ENCODE results near the gene PUDP. TPM values are rescaled to one million over a fixed set of nuclear protein-coding genes. Genes with fewer than 3 reads are reported as not detected.
"Not testable (repeated sequence)": the region's sequence is repeated elsewhere in the genome, so short reads cannot be mapped to it uniquely, and the experiment has no call there.

The PUDP gene
- total and polyA plus RNA-seq, 2 experiments from 2014 or later: 4.0 to 11.6 TPM

DNA sequence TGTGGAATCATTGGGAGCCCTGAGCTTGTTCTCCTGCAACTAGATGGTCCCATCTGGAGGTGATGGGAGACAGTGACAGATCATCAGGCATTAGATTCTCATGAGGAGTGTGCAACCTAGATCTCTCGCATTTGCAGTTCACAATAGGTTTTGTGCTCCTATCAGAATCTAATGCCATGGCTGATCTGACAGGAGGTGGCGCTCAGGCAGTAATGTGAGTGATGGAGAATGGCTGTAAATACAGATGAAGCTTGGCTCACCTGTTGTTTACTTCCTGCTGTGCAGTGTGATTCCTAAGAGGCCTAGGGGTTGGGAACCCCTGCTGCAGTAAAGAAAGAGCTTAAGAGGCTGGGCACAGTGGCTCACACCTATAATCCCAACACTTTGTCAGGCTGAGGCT lies 42.2 kb upstream of the PUDP start:
- H3K27me3 ChIP-seq (replicated peaks; ENCODE audit: insufficient read depth): no peaks in the 10 kb centered on the region
- H3K4me2 ChIP-seq (ENCODE audit: unreplicated experiment): no peak overlapping the region
- H3K4me1 ChIP-seq (ENCODE audit: insufficient read depth): no peaks in the 10 kb centered on the region
- H2AFZ ChIP-seq: no peak overlapping the region
- H3K9ac ChIP-seq: no peak overlapping the region
- no peaks in the 10 kb centered on the region for H4K20me1 ChIP-seq (ENCODE audit: insufficient read depth)
- no peaks in the 10 kb centered on the region for H3K9me2 ChIP-seq (ENCODE audit: insufficient read depth)
- WGBS, 2 experiments (ENCODE audit: low coverage in 1 of 2, low lambda C conversion rate in 2 of 2, missing lambda C conversion rate in 2 of 2): 93 to 100% methylated on average over 2 of the region's 2 CpGs
- no peaks in the 10 kb centered on the region for H3F3A ChIP-seq (ENCODE audit: insufficient read depth)
- H3K27ac ChIP-seq: no peak overlapping the region
- no peak for TF ChIP-seq EZH2 (IDR thresholded peaks at IDR 0.05; ENCODE audit: insufficient read depth, poor library complexity, severe bottlenecking)
- TF ChIP-seq EZH2phosphoT487 (IDR thresholded peaks at IDR 0.05; ENCODE audit: insufficient read depth, low read depth): no peak
- no peaks in the 10 kb centered on the region for H3K79me2 ChIP-seq (ENCODE audit: insufficient read depth)
- no peaks in the 10 kb centered on the region for H3K36me3 ChIP-seq (ENCODE audit: low read depth)
- H3K9me3 ChIP-seq (ENCODE audit: low read depth): no peaks in the 10 kb centered on the region
- H3K4me3 ChIP-seq: no peak overlapping the region
- in situ Hi-C loops (cut with MboI): no loop called here
- no peak for DNase-seq

GRCh38 chrX:7188672-7189071 lies 40.7 kb upstream of the PUDP start:
- Histone ChIP-seq H3K9me2 (ENCODE audit: insufficient read depth) (no peaks in the 10 kb centered on the region), H2AFZ (no peak overlapping the region), H3K4me3 (no peak overlapping the region), H3K27me3 (replicated peaks; ENCODE audit: insufficient read depth) (no peaks in the 10 kb centered on the region), H3K9me3 (ENCODE audit: low read depth) (no peaks in the 10 kb centered on the region), H4K20me1 (ENCODE audit: insufficient read depth) (no peaks in the 10 kb centered on the region), H3K27ac (no peak overlapping the region), H3K36me3 (ENCODE audit: low read depth) (no peaks in the 10 kb centered on the region), H3K4me2 (ENCODE audit: unreplicated experiment) (no peak overlapping the region), H3F3A (ENCODE audit: insufficient read depth) (no peaks in the 10 kb centered on the region), H3K79me2 (ENCODE audit: insufficient read depth) (no peaks in the 10 kb centered on the region), H3K9ac (no peak overlapping the region), H3K4me1 (ENCODE audit: insufficient read depth) (no peaks in the 10 kb centered on the region)
- 96 to 100% methylated on average over 2 of the region's 2 CpGs for WGBS, 2 experiments (ENCODE audit: low coverage in 1 of 2, low lambda C conversion rate in 2 of 2, missing lambda C conversion rate in 2 of 2)
- TF ChIP-seq EZH2 (IDR thresholded peaks at IDR 0.05; ENCODE audit: insufficient read depth, poor library complexity, severe bottlenecking) (no peak), EZH2phosphoT487 (IDR thresholded peaks at IDR 0.05; ENCODE audit: insufficient read depth, low read depth) (no peak)
- DNase-seq: no peak
- in situ Hi-C loops (cut with MboI): no loop called here

GRCh38 chrX:7184816-7185215 lies 36.9 kb upstream of the PUDP start:
- Histone ChIP-seq H3F3A (ENCODE audit: insufficient read depth) (no peaks in the 10 kb centered on the region), H3K4me3 (no peak overlapping the region), H3K4me1 (ENCODE audit: insufficient read depth) (no peaks in the 10 kb centered on the region), H3K9ac (no peak overlapping the region), H3K9me2 (ENCODE audit: insufficient read depth) (no peaks in the 10 kb centered on the region), H2AFZ (no peak overlapping the region), H3K79me2 (ENCODE audit: insufficient read depth) (no peaks in the 10 kb centered on the region), H3K27me3 (replicated peaks; ENCODE audit: insufficient read depth) (no peaks in the 10 kb centered on the region), H3K27ac (no peak overlapping the region), H3K36me3 (ENCODE audit: low read depth) (no peaks in the 10 kb centered on the region), H4K20me1 (ENCODE audit: insufficient read depth) (no peaks in the 10 kb centered on the region), H3K4me2 (ENCODE audit: unreplicated experiment) (no peak overlapping the region), H3K9me3 (ENCODE audit: low read depth) (no peaks in the 10 kb centered on the region)
- WGBS, 2 experiments (ENCODE audit: low coverage in 1 of 2, low lambda C conversion rate in 2 of 2, missing lambda C conversion rate in 2 of 2): 70 to 74% methylated on average over 3 of the region's 3 CpGs
- TF ChIP-seq EZH2 (IDR thresholded peaks at IDR 0.05; ENCODE audit: insufficient read depth, poor library complexity, severe bottlenecking) (no peak), EZH2phosphoT487 (IDR thresholded peaks at IDR 0.05; ENCODE audit: insufficient read depth, low read depth) (no peak)
- in situ Hi-C loops (cut with MboI): no loop called here
- no peak for DNase-seq

DNA sequence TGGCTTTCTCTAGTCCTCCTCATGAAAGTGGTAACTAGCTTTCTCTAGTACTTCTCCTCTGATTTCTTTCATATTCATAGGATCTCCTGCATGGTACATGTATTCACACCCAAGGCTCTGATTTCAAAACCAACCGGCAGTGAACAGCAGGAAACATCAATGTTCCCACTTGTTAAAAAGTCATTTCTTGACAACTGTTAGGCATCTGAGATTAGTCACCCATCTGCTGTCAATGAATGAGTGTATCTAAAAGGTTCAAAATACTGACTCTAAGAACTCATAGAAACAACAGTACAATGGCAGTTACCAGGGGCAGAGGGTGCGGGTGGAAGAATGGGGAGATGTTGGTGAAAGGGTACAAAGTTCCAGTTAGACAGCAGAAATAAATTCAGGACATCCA lies 31.5 kb upstream of the PUDP start:
- no peaks in the 10 kb centered on the region for H3K79me2 ChIP-seq (ENCODE audit: insufficient read depth)
- no peaks in the 10 kb centered on the region for H3K9me2 ChIP-seq (ENCODE audit: insufficient read depth)
- no peaks in the 10 kb centered on the region for H3F3A ChIP-seq (ENCODE audit: insufficient read depth)
- no peaks in the 10 kb centered on the region for H3K4me1 ChIP-seq (ENCODE audit: insufficient read depth)
- H3K27me3 ChIP-seq (replicated peaks; ENCODE audit: insufficient read depth): no peaks in the 10 kb centered on the region
- no peak for TF ChIP-seq EZH2phosphoT487 (IDR thresholded peaks at IDR 0.05; ENCODE audit: insufficient read depth, low read depth)
- no peak for TF ChIP-seq EZH2 (IDR thresholded peaks at IDR 0.05; ENCODE audit: insufficient read depth, poor library complexity, severe bottlenecking)
- H4K20me1 ChIP-seq (ENCODE audit: insufficient read depth): no peaks in the 10 kb centered on the region
- in situ Hi-C loops (cut with MboI): no loop called here
- no peak overlapping the region for H3K4me2 ChIP-seq (ENCODE audit: unreplicated experiment)
- H3K9ac ChIP-seq: no peak overlapping the region
- H3K36me3 ChIP-seq (ENCODE audit: low read depth): no peaks in the 10 kb centered on the region
- H2AFZ ChIP-seq: no peak overlapping the region
- WGBS, 2 experiments (ENCODE audit: low coverage in 1 of 2, low lambda C conversion rate in 2 of 2, missing lambda C conversion rate in 2 of 2): 96 to 100% methylated on average over 2 of the region's 2 CpGs
- no peaks in the 10 kb centered on the region for H3K9me3 ChIP-seq (ENCODE audit: low read depth)
- no peak overlapping the region for H3K4me3 ChIP-seq
- DNase-seq: no peak
- H3K27ac ChIP-seq: no peak overlapping the region

DNA sequence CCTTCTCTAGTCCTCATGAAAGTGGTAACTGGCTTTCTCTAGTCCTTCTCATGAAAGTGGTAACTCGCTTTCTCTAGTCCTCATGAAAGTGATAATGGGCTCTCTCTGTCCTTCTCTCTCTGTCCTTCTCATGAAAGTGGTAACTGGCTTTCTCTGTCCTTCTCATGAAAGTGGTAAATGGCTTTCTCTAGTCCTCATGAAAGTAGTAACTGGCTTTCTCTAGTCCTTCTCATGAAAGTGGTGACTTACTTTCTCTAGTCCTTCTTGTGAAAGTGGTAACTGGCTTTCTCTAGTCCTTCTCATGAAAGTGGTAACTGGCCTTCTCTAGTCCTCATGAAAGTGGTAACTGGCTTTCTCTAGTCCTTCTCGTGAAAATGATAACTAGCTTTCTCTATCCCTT lies 30.9 kb upstream of the PUDP start:
- 94 to 98% methylated on average over 2 of the region's 2 CpGs for WGBS, 2 experiments (ENCODE audit: low coverage in 1 of 2, low lambda C conversion rate in 2 of 2, missing lambda C conversion rate in 2 of 2)
- H3K4me1 ChIP-seq (ENCODE audit: insufficient read depth); H2AFZ ChIP-seq; H3F3A ChIP-seq (ENCODE audit: insufficient read depth); H3K9me3 ChIP-seq (ENCODE audit: low read depth); in situ Hi-C loops (cut with MboI); H3K27me3 ChIP-seq (replicated peaks; ENCODE audit: insufficient read depth); H3K79me2 ChIP-seq (ENCODE audit: insufficient read depth); H3K4me3 ChIP-seq; H3K9me2 ChIP-seq (ENCODE audit: insufficient read depth); H3K9ac ChIP-seq; H3K36me3 ChIP-seq (ENCODE audit: low read depth); DNase-seq; H4K20me1 ChIP-seq (ENCODE audit: insufficient read depth); H3K27ac ChIP-seq; H3K4me2 ChIP-seq (ENCODE audit: unreplicated experiment): not testable (repeated sequence)
